GM18909 (cell line): ENCODE results near the gene FRMD5.

Experiments used
- ATAC-seq: cut with Tn5 transposase; IDR thresholded peaks from one replicate; pipeline ENCODE4 v1.9.1; 2021; ENCODE audit warnings: mild to moderate bottlenecking; ENCODE audit not compliant: unreplicated experiment, poor library complexity

FRMD5 gene

GRCh38 chr15:44173813-44174212 lies 21.3 kb downstream of the FRMD5 start:
- no peak for ATAC-seq

DNA sequence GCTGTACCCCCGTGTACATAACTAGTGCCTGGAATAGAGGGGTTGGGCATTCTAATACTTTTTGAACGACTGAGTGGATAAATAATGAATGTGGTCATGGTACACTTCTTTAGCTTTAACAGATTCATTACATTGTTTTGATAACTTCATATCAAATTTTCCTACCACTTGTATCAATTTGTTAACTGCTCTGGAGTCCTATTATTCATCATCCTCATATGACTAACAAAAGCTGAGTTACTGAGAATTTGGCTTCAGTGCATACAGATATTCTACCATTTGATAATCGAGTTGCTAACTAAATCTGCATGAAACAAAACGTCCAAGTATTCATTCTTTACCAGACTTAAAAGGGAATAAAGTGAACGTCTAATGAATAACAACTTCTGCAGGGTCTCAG lies 31.7 kb downstream of the FRMD5 start:
- no peak for ATAC-seq

DNA sequence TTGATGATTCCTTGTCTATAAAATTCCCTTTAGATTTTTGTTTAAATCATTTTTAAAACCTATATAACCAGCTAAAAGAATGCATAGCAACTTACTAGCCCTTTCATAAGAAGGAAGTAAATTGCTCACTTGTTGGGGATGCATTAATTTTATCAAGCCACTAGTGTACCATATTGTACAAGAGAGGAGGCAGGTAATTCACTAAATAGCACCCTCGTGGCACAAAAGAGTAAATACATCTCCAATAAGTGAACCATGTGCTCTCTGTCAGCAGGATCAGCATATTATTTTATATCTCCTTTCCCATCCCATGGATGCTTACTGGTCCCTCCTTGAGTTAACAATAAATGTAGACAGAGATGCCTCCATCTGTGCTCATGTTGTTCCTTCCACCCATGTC lies 34.3 kb downstream of the FRMD5 start:
- no peak for ATAC-seq

GRCh38 chr15:44159492-44159891 lies 35.6 kb downstream of the FRMD5 start:
- no peak for ATAC-seq

DNA sequence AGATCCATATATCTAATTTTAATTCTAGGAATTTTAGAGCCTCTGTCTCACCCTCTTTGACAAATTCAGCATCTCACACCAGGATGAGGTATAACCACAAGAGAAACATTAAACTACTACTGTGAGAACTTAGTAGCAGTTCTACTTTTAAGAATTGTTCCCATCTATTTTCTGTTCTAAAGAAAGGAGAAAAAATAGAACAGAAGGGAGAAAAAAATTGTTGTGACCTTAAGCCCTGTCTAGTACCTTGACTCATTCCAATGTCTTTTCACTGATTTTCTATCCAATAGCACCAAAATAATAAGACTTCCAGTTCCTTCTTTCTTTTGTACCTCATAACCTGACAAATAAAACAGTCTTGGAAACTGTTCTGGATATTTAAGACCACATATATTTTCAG lies 37.0 kb downstream of the FRMD5 start:
- no peak for ATAC-seq

DNA sequence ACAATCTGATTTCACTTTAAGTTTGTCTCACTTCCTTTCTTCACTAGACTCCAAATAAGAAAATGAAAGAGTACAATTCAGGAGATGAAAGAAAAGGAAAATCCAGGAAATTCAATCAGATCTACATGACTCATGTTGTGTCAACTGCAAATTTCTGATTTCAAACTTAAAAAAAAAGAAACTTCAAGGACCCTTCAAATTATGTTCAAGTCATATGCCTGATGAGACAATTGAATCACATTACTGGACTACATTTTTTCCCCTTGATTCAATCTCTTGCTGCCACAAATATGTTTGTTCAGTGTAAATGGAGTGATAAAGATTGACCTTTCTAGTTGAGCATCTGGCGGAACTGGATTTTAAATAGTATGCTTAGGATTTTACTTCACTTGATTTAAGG lies 37.4 kb downstream of the FRMD5 start:
- ATAC-seq = no peak

GRCh38 chr15:44153352-44153751 lies 41.7 kb downstream of the FRMD5 start:
- ATAC-seq = no peak

DNA sequence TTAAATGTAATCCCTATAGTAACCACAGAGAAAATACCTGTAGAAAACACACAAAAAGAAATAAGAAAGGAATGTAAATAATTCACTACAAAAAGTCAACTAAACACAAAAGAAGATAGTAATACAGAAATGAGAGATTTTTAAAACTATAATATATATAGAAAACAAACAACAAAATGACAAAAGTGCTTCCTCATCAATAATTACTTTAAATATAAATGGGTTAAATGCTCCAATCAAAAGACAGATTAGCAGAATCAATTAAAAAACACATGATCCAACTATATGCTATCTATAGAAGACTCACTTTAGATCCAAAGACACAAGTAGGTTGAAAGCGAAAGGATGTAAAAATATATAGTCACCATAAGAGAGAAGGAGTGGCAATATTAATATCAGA lies 45.8 kb downstream of the FRMD5 start:
- no peak for ATAC-seq

- no peak for ATAC-seq
Observed at GRCh38 chr15:44148580-44148979, 46.5 kb downstream of the FRMD5 start.

DNA sequence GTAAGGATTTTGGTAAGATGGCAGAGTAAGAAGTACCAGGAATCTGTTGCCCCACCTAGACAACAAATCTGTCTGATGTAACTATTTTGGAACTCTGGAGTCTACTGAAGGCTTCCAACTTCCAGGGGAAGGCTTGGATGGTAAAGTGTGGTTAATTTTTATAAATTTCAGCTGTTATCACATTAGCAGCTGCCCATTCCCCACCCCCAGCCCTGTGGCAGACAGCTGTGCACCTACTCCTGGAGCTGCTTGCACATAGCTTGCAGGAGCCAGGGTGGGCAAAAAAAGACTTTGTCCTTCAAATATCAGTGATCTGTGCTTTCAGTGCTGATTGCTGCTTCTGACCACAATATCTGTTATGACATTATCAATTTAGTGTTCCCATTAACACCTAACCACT lies 47.4 kb downstream of the FRMD5 start:
- no peak for ATAC-seq

- no peak for ATAC-seq
Observed at GRCh38 chr15:44145495-44145894, 49.6 kb downstream of the FRMD5 start.

- no peak for ATAC-seq
Observed at GRCh38 chr15:44144992-44145391, 50.1 kb downstream of the FRMD5 start.

DNA sequence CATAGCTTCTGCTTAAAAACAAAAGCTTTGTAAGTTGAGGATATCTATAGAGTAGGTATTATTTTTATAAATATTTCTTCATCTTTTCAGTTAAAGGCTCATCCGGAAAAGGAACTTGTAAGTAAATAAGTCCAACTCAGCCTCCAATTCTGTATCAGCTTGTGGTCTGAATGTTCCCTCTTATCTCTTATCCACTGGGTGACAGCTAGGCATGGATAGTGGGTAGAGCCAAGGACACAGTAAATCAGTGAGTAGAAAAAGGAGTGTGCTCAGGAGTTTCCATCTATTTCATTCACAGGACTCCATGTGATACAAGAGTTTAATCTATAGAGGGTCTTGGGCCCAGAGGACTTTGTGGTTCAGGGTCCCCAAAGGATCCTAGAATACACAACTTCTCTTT lies 50.9 kb downstream of the FRMD5 start:
- no peak for ATAC-seq

DNA sequence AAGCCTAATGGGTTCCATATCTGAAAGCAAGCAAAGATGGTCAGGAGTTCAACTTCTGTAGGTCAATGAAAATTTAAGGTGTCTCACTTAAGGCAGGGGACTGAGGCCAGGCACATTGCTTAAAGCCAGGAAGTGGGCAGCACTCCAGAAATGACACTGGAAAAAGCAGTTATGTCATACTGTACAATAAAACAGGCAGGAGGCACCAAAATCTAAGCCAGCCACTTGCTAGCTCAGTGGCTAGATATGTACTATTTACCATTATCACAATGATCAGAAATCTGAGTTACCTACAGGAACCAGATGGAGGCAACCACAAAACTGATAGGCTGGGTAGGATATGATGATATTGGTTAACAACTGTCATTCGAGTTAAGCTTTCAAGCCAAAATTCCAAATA lies 57.3 kb downstream of the FRMD5 start:
- no peak for ATAC-seq

DNA sequence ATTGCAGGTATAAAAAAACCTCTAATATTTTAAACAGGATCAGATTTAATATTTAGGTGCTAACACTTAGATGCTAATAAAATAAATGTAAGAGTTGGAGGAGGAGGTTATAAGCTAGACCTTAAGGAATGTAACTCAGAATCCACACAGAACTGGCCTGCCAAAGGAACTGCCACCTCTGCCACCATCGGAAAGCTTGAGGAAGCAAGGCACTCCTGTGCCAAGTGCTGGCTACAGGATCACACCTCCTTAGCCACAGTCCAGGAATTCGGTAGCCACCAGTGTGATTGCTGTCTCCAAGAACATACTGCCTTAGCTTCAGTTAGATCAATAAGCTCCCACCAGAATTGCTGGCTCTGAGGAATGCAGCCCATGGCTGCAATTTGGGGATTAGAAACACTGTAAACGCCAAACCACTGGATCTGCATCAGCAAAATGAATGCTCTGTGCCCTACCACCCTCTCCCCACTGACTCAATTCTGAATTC lies 58.0 kb downstream of the FRMD5 start:
- ATAC-seq = no peak

DNA sequence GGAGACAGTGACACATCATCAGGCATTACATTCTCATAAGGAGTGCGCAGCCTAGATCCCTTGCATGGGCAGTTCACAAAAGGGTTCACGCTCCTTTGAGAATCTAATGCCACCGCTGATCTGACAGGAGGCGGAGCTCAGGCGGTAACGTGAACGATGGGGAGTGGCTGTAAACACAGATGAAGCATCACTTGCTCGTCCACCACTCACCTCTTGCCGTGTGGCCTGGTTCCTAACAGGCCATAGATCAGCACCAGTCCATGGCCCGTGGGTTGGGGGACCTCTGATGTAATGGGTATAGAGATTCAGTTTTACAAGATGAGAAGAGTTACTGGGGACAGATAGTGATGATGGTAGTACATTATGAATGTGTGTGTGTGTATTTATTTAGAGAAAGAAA lies 63.0 kb downstream of the FRMD5 start:
- ATAC-seq = no peak

- ATAC-seq = no peak
Observed at GRCh38 chr15:44130778-44131177, 64.3 kb downstream of the FRMD5 start.

- no peak for ATAC-seq
Observed at GRCh38 chr15:44129911-44130310, 65.2 kb downstream of the FRMD5 start.

- ATAC-seq = no peak
Observed at GRCh38 chr15:44128443-44128842, 66.6 kb downstream of the FRMD5 start.

DNA sequence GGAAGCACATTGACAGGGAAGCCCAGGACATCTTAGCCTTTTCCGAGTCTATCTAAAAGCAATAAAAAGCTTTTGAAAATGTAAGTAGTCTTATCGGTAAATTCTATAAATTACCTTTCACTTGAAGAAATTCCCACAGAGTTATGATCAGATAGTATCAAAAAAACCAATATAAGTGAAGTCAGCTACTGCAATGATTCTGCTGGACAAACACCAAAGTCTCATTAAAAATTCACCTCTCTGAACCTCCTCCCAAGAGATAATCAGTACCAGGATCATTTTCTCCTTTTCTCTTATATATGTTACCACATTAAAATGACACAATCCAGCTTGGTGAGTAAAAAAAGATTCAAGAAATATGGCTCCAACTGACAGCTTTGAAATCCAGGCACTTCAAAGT lies 69.2 kb downstream of the FRMD5 start:
- ATAC-seq = no peak

DNA sequence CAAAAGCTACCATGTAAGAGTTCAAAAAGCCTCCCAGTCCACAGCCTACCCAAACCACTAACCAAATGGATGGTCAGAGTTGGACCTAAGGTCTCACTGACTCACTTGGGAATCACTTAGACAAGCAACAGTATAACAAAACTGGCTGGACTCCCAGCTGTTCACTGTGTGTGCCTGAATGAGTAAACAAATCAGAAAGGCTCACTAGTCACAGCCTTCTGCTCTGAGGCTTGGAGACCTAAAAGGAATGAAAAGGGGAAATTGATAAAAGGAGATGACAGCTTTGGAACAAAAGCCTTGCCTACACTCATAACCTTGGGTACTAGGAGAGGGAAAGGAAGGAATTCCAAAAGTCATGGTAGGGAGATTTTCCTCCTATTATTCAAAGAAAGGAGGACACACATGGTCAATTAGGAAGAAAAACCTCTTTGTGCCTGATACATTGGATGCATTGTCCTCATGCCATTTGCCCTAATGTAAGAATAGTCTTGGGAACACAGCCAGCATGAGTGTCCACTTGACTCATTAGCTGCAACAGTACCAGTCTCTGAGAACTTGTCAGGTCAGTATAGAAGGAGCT lies 92.3 kb downstream of the FRMD5 start:
- ATAC-seq = no peak

DNA sequence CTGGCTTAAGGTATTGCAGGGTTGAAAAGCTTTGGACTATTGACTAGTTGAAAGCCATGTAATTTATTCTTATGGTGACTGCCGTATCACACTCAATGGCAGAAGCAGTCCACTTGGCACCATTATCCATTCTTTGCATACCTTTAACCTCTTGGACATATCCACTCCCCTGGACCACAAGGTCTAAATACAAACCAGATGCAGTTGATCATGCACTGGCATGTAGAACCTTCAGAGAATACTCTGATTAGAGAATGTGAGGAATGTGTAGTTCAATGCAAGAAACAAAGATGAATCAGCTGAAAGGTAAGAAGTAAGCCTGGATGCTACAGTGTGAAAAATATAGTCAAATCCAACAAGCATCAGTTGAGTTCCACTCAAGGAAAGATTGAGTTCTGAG lies 93.1 kb downstream of the FRMD5 start:
- no peak for ATAC-seq

GRCh38 chr15:44101286-44101685 lies 93.8 kb downstream of the FRMD5 start:
- ATAC-seq = no peak
